SU-DHL-6 (cell line): ENCODE results near the gene SLC6A11.

Experiments used
- CTCF ChIP-seq: fragments of 200-600 bp; sonication (generic); IDR thresholded peaks from one replicate; pipeline ENCODE4 v1.5.1; 2017; ENCODE audit warnings: antibody characterized with exemption, mild to moderate bottlenecking, low read length, moderate library complexity; ENCODE audit not compliant: insufficient read depth, poor library complexity, severe bottlenecking
- EZH2phosphoT487 ChIP-seq: fragments of 200-600 bp; sonication (generic), shearing (Covaris generic); conservative IDR thresholded peaks from 2 replicates; pipeline ENCODE4 v1.6.1; 2018; ENCODE audit warnings: mild to moderate bottlenecking, antibody characterized with exemption, low read length, moderate library complexity, mixed read lengths

GRCh38 chr3:10780243-10780642 lies 35.8 kb upstream of the SLC6A11 start:
- TF ChIP-seq CTCF (no peak), EZH2phosphoT487 (no peak)
